Transverse colon (tissue), 3 donors: Measurements from ENCODE around the gene AGBL4.

ENCODE experiments used
- CTCF ChIP-seq, 5 experiments: fragments of 200-600 bp in 3 of 5; fragments of 450-650 bp in 2 of 5; sonication (generic) in 3 of 5; IDR thresholded peaks; 1 replicate in 2 of 5; 2 replicates in 3 of 5; pipeline ENCODE4 v1.5.1; 2016 to 2017; ENCODE audit warnings: antibody characterized with exemption in 5 of 5, inconsistent platforms in 3 of 5, mild to moderate bottlenecking in 2 of 5, moderate library complexity in 1 of 5
- EP300 ChIP-seq: sonication (generic); formaldehyde crosslinking; IDR thresholded peaks from one replicate; pipeline ENCODE4 v1.6.1; 2017; ENCODE audit warnings: antibody characterized with exemption, low read depth
- POLR2A ChIP-seq: fragments of 450-650 bp; IDR thresholded peaks from one replicate; pipeline ENCODE4 v1.6.1; 2016; ENCODE audit warnings: antibody characterized with exemption, mild to moderate bottlenecking, moderate library complexity

- TF ChIP-seq POLR2A = no peak
- no peak for TF ChIP-seq CTCF (IDR thresholded peaks at IDR 0.05)
- no peak for TF ChIP-seq EP300
These were observed 1529.6 kb downstream of the AGBL4 start for GRCh38 chr1:48493970-48494769.
